K562 treated with DMSO at 1 percent for 4 hours (cell line): ENCODE results near the gene EXOC6B. TPM values are rescaled to one million over a fixed set of nuclear protein-coding genes. Genes with fewer than 3 reads are reported as not detected.

Experiments
- total RNA-seq: library from RNA; unstranded; fragments of 300-600 nt; gene quantifications from 2 replicates; pipeline ENCODE4 v1.2.3, GENCODE V29; 2022; ENCODE audit not compliant: insufficient read depth

Gene EXOC6B
- 0.87 and 0.88 TPM in 2 replicates for total RNA-seq

DNA sequence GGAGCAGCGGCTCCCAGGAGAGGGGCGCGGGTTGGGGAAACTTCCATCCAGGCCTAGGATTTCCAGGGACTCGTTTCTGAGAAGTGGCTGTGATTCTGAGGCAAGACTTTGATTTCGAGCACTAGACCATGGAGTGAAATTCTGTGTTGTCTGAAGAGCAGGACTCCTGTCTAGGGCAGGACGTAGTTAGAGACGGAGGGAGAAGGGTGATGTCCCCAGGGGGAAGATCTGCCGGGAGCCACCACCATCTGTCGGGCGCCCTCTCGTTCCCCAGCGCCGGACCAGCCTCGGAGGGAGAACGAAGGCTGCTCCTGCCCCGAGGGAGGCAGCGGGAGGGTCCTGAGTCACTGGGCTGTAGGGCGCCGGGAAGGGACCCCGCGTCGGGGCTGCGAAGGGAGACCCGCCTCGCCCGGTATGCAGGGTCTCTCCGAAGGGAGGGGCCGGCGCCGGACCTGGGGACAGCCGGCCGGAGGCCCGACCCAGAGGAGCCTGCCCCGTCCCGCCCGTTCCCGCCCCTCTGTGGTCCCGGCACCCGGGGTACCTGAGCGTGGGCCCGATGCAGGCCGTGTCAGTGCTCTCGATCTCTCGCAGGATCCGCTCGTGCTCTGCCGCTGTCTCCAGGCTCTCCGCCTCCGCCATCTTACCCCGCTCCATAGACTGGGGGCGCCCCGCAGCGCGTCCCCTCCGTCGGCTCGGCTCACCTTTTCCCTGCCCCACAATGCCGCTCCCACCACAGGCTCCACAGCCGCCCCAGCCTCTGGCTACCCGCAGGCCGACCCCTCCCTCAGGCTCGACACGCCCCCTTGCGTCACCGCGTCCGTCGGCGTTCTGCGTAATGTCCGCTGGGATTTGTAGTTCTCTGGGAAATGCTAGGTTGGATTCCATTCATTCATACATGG is at the start of gene EXOC6B:
EXOC6B (minus strand) TSS at position 777 of the 899 bp plus-strand sequence.

GRCh38 chr2:72147303-72147971 is 678.4 kb downstream of the EXOC6B start, which contains the start of gene CYP26B1:
Gene CYP26B1 (minus strand): TSS chr2:72147862. CDS start chr2:72147834, 28 bp downstream.

Other genes starting within 250 kb of the EXOC6B start
- gene SPR, start 61.4 kb upstream of the EXOC6B start, total RNA-seq = 43.6 and 52.1 TPM in 2 replicates
- 0.52 TPM in 1 of 2 replicates, not detected in the other for gene EMX1, start 91.5 kb upstream of the EXOC6B start, total RNA-seq
- gene SFXN5, start 245.7 kb upstream of the EXOC6B start, total RNA-seq = 17.7 and 18.6 TPM in 2 replicates